ENCODE measurements around the gene IARS2. TPM values are rescaled to one million over a fixed set of nuclear protein-coding genes. Genes with fewer than 3 reads are reported as not detected.
A peak's percentile ranks its signal among the peaks of the same experiment; 100 is the strongest.
"Not testable (repeated sequence)": the region's sequence is repeated elsewhere in the genome, so short reads cannot be mapped to it uniquely, and the experiment has no call there.

IARS2 gene
- total and polyA plus RNA-seq, 2 donors, result 50.3 to 71.1 TPM

DNA sequence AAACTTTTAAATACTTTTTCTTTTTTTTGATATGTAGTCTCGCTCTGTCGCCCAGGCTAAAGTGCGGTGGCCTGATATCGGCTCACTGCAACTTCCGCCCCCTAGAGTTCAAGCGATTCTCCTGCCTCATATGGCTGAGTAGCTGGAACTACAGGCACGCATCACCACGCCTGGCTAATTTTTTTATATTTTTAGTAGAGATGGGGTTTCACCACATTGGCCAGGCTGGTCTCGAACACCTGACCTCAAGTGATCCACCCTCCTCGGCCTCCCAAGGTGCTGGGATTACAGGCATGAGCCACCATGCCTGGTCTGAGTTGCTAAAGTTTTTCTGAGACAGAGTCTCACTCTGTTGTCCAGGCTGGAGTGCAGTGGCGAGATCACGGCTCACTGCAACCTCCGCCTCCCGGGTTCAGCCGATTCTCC, 7.7 kb upstream of the IARS2 start:
- H3K4me1 ChIP-seq (ENCODE audit: insufficient read depth); H3K36me3 ChIP-seq (ENCODE audit: insufficient read depth); H3K27ac ChIP-seq (ENCODE audit: low read depth); DNase-seq (ENCODE audit: extremely low spot score); H3K4me3 ChIP-seq (ENCODE audit: low read depth, low read length): not testable (repeated sequence)
- 92% methylated on average over 15 of the region's 15 CpGs for WGBS

DNA sequence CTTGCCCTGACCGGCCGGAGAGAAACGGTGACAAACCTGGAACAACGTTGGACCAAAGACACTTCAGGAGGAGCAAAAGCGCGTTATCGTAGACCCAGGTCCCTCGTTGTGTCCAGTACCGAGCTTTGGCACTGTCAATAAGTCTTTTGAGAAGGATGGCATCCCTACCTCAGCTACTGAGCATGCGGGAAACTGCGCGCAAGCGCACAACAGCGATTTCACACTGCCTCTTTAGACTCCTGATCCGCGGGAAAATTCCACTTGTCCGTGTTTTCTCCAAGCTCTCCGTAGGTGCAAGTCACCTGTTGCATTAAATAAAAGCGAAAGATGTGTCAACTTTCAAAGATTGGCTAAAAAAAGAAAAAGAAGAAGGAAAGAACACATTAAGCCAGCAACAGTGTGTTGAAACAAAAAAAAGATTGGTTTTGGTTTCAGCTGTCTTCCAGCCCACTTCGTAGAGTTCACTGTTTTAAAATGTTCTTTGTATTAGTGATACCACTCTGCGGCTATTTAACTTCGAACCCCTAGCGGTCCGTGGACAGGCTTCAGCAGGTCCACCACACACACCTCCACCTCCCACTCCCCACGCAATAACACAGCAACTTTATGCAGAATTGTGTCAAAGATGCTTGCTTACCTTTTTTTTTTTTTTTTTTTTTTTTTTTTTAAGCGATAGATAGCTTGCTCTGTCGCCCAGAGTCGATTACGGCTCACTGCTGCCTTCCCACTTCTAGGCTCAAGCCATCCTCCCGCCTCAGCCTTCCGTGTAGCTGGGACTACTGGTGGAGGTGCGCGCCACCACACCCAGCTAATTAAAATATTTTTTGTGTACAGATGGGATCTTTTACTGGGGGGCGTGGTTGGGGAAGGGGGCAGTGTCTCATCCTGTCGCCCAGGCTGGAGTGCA, 4.0 kb upstream of the IARS2 start, which contains the start of gene BPNT1:
BPNT1 (minus strand) TSS at position 139 of the 907 bp plus-strand sequence. CDS start 9,942 bp downstream, outside the sequence.
- Histone ChIP-seq H3K4me3 (ENCODE audit: low read depth, low read length) (peak within 1 kb of the TSS; percentile 73), H3K27ac (ENCODE audit: low read depth) (no peak within 1 kb of the TSS), H3K4me1 (ENCODE audit: insufficient read depth) (no peaks in the 10 kb centered on the region), H3K36me3 (ENCODE audit: insufficient read depth) (no peaks in the 10 kb centered on the region)
- peak; percentile 89 for DNase-seq (ENCODE audit: extremely low spot score)
- WGBS, result 6% methylated on average over 35 of the region's 35 CpGs

GRCh38 chr1:220092694-220093093, 1.2 kb upstream of the IARS2 start:
- 95% methylated on average over 1 of the region's 1 CpG for WGBS
- no peaks in the 10 kb centered on the region for H3K36me3 ChIP-seq (ENCODE audit: insufficient read depth)
- no peak overlapping the region for H3K4me3 ChIP-seq (ENCODE audit: low read depth, low read length)
- no peaks in the 10 kb centered on the region for H3K4me1 ChIP-seq (ENCODE audit: insufficient read depth)
- H3K27ac ChIP-seq (ENCODE audit: low read depth), result no peak overlapping the region
- DNase-seq (ENCODE audit: extremely low spot score), result no peak

- H3K36me3 ChIP-seq (ENCODE audit: insufficient read depth), result no peaks in the 10 kb centered on the region
- H3K4me3 ChIP-seq (ENCODE audit: low read depth, low read length), result peak overlapping the region; percentile 69
- H3K27ac ChIP-seq (ENCODE audit: low read depth), result no peak overlapping the region
- 17% methylated on average over 12 of the region's 12 CpGs for WGBS
- no peak for DNase-seq (ENCODE audit: extremely low spot score)
- H3K4me1 ChIP-seq (ENCODE audit: insufficient read depth), result no peaks in the 10 kb centered on the region
Measured at GRCh38 chr1:220093361-220094015, 444 bp upstream of the IARS2 start.

DNA sequence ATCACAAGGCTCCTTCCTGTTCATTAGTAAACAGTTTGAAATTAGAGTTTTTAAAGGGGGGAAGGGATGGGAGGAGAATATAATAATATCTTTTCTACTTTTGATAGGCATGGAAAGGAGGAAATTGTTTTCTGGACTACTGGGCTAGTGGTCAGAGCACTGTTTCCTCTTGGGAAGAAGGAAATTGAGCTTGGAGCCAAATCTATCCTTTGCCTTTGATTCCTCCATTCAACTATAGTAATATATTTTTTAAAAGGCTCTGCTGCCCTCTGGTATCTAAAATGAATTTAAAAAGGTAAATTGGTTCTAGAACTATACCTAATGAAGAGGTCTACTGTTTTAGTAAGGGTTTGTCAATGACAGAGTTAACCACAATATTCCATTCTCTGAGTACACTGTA, 5.9 kb downstream of the IARS2 start:
- Histone ChIP-seq H3K36me3 (ENCODE audit: insufficient read depth) (peaks cover 5% of the 10 kb centered on the region), H3K4me3 (ENCODE audit: low read depth, low read length) (no peak overlapping the region), H3K27ac (ENCODE audit: low read depth) (no peak overlapping the region), H3K4me1 (ENCODE audit: insufficient read depth) (no peaks in the 10 kb centered on the region)
- DNase-seq (ENCODE audit: extremely low spot score), result no peak

- WGBS, result 95% methylated on average over 6 of the region's 6 CpGs
- H3K36me3 ChIP-seq (ENCODE audit: insufficient read depth), result peaks cover 11% of the 10 kb centered on the region
- H3K4me1 ChIP-seq (ENCODE audit: insufficient read depth); DNase-seq (ENCODE audit: extremely low spot score); H3K4me3 ChIP-seq (ENCODE audit: low read depth, low read length); H3K27ac ChIP-seq (ENCODE audit: low read depth): not testable (repeated sequence)
Measured at GRCh38 chr1:220110473-220110872, 16.5 kb downstream of the IARS2 start.

- H3K27ac ChIP-seq (ENCODE audit: low read depth); H3K4me1 ChIP-seq (ENCODE audit: insufficient read depth); DNase-seq (ENCODE audit: extremely low spot score); H3K36me3 ChIP-seq (ENCODE audit: insufficient read depth); H3K4me3 ChIP-seq (ENCODE audit: low read depth, low read length): not testable (repeated sequence)
- WGBS, result 98% methylated on average over 4 of the region's 4 CpGs
Measured at GRCh38 chr1:220112600-220112999, 18.7 kb downstream of the IARS2 start.

DNA sequence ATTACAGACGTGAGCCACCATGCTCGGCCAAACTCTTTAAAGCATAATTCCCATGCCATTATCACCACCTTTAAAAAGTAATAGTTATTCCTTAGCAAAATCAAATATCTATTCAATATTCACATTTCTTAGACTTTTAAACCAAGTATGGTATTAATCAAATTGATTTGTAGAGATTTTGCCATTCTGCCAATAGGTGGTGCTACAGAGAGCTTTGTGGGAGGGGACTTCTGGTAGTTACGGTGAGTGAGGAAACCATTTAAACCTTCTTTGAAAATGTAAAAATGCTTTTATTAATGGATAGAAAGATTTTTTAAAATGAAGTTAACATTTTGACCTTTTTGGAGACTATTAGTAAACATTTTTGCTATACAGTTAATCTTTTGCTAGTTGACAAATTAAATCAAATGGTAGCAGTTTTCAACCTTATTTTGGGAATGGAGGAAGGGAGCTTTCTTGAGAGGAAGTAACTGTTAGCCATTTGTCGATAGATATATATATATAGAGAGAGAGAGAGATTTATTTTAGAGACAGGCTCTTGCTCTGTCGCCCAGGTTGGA, 19.3 kb downstream of the IARS2 start:
- DNase-seq (ENCODE audit: extremely low spot score), result no peak
- WGBS, result 90% methylated on average over 5 of the region's 5 CpGs
- H3K4me3 ChIP-seq (ENCODE audit: low read depth, low read length), result no peak overlapping the region
- H3K4me1 ChIP-seq (ENCODE audit: insufficient read depth), result no peaks in the 10 kb centered on the region
- peaks cover 6% of the 10 kb centered on the region for H3K36me3 ChIP-seq (ENCODE audit: insufficient read depth)
- H3K27ac ChIP-seq (ENCODE audit: low read depth), result no peak overlapping the region

DNA sequence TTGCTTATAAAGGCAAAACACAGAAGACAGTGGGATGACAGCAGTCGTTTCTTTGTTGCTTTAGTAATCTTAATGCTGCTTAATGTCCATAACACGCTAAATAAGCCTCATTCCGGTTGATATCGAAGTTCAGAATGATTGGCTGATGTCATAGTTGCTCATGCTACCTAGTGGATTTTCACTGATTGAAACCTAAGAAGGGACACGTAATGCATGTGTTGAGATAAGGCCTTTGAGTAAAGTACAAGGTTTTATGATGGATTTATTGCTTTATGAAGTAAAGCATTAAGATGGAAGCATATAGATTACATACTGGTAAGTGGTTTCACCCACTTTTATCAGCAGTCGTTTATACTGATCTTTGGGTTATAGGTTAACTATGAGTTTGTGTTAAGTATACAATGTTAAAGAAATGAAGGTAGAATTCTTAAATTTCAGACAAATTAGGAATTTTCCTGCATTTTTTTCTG, 25.1 kb downstream of the IARS2 start:
- 66% methylated on average over 6 of the region's 6 CpGs for WGBS
- no peaks in the 10 kb centered on the region for H3K36me3 ChIP-seq (ENCODE audit: insufficient read depth)
- no peak overlapping the region for H3K27ac ChIP-seq (ENCODE audit: low read depth)
- DNase-seq (ENCODE audit: extremely low spot score), result no peak
- no peaks in the 10 kb centered on the region for H3K4me1 ChIP-seq (ENCODE audit: insufficient read depth)
- no peak overlapping the region for H3K4me3 ChIP-seq (ENCODE audit: low read depth, low read length)

DNA sequence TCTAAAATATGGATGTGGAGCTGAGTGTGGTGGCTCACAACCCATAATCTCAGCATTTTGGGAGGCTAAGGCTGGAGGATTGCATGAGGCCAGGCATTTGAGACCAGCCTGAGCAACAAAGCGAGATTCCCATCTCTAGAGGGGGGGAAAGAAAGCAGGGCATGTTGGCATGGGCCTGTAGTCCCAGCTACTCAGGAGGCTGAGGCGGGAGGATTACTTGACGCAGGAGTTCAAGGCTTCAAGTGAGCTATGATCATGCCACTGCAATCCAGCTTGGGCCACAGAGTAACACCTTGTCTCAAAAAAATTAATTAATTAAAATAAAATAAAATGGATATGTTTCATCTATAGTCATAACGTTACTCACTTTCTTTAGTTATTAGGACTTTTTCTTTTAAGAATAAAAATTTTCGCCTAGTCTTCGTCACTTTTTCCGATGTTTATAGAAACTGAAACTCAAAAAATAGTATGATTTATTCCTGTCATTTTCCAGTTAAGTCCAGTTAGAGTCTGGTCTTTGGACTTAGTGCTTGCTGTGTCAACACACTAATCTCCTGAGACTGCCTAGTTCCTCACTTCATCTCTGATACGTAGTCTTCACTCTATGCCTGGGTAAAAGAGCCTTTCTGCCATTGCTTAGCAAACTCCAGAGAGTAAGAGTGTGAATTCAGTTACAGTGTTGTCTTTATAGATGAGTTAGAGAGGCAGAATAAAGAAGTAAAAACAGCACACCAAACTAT, 28.0 kb downstream of the IARS2 start:
- no peak for DNase-seq (ENCODE audit: extremely low spot score)
- H3K36me3 ChIP-seq (ENCODE audit: insufficient read depth), result no peaks in the 10 kb centered on the region
- H3K27ac ChIP-seq (ENCODE audit: low read depth), result no peak overlapping the region
- H3K4me1 ChIP-seq (ENCODE audit: insufficient read depth), result no peaks in the 10 kb centered on the region
- WGBS, result 91% methylated on average over 8 of the region's 8 CpGs
- no peak overlapping the region for H3K4me3 ChIP-seq (ENCODE audit: low read depth, low read length)

GRCh38 chr1:220123066-220123465, 29.1 kb downstream of the IARS2 start:
- no peak for DNase-seq (ENCODE audit: extremely low spot score)
- Histone ChIP-seq H3K4me1 (ENCODE audit: insufficient read depth) (no peaks in the 10 kb centered on the region), H3K27ac (ENCODE audit: low read depth) (no peak overlapping the region), H3K4me3 (ENCODE audit: low read depth, low read length) (no peak overlapping the region), H3K36me3 (ENCODE audit: insufficient read depth) (peaks cover 1% of the 10 kb centered on the region)

- Histone ChIP-seq H3K4me3 (ENCODE audit: low read depth, low read length) (no peak overlapping the region), H3K4me1 (ENCODE audit: insufficient read depth) (no peaks in the 10 kb centered on the region), H3K36me3 (ENCODE audit: insufficient read depth) (peaks cover 1% of the 10 kb centered on the region), H3K27ac (ENCODE audit: low read depth) (no peak overlapping the region)
- no peak for DNase-seq (ENCODE audit: extremely low spot score)
Measured at GRCh38 chr1:220123889-220124288, 30.0 kb downstream of the IARS2 start.

DNA sequence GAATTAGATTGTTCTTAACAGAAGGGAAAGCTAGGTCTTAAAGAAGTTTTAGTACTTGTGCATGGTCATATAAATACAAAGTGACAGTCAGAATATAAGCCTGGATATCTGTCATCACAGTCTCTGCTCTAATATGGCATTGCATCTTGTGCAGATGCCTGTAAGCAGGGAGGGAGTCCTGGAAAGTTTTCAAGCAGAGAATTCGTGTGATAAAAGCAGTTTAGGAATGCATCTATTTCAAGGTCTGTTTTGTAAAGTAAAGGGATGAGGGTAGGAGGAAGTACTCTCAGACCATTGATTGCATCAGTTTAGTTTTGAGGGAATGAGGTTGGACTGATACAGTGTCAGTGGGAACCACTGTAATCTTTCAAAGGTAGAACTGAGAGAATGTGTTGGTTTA, 30.6 kb downstream of the IARS2 start:
- 19% methylated on average over 1 of the region's 1 CpG for WGBS
- no peak for DNase-seq (ENCODE audit: extremely low spot score)
- Histone ChIP-seq H3K36me3 (ENCODE audit: insufficient read depth) (peaks cover 1% of the 10 kb centered on the region), H3K4me3 (ENCODE audit: low read depth, low read length) (no peak overlapping the region), H3K4me1 (ENCODE audit: insufficient read depth) (no peaks in the 10 kb centered on the region), H3K27ac (ENCODE audit: low read depth) (no peak overlapping the region)

All from urinary bladder (tissue), 4 donors.